Activated CD4-positive, CD25-positive, alpha-beta regulatory T cell treated with anti-CD3 and anti-CD28 coated beads, Interleukin-2, amount 50 U/mL, for 72 hours (primary cell): ENCODE results near the gene MYF6.
"Not testable (repeated sequence)": the region's sequence is repeated elsewhere in the genome, so short reads cannot be mapped to it uniquely, and the experiment has no call there.

ENCODE experiments used
- DNase-seq: peaks from one replicate; pipeline ENCODE4 v3.0.0; 2021

The MYF6 gene

DNA sequence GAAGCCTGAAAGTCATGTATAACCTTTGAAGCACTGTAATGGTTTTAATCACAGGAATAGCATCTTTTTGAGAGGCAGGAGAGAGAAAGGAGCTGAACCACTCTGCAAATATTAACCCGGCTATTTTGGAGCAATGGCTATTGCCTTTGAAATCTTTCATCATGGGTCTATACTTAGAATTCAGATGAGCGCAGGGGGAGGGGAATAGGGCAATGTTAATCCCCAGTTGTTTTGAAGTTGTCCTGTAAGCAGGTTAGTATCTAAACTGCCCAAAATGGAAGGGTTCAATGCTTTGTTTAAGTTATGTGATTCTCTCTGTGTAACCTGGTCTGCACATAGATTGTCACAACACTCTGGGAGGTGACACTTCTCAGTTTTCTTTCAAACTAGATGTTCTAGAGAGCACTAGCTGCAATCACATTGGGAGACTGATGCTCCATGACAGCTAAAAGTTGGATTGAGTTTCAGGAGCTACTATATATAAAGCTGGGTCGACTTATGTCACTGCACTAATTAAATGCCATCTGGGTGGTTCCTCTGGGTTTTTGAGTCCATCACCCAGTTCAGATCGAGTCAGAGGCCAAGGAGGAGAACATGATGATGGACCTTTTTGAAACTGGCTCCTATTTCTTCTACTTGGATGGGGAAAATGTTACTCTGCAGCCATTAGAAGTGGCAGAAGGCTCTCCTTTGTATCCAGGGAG lies at the start of gene MYF6:
Gene MYF6, plus strand, starts transcription at position 509 of the 704 bp plus-strand sequence. Its CDS starts 86 bp downstream, at position 595.
- DNase-seq = no peak

DNA sequence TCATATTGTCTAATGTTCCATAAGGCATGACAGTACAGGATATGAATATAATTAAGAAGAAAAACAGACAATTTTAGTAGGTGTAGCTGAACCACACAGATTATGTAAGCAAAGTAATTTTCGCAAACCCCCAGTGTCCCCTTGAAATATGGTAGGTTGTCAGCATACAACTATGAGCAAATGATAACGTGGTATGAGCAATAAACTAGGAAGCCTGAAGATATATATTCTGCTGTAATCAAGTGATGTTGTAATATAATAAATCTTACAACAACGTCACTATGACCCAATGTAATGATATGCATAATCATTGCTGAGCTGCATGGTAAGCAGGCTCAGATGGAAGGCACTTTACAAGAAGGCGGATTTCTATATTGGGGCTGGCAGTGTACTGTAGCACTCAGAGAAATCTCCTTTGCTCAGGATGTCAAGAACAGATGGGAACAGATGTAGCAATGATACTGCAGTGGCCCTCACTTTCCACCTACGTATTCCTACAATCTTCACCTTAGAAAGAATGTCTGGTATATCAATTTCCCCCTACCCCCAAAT lies 47.8 kb upstream of the MYF6 start:
- no peak for DNase-seq

DNA sequence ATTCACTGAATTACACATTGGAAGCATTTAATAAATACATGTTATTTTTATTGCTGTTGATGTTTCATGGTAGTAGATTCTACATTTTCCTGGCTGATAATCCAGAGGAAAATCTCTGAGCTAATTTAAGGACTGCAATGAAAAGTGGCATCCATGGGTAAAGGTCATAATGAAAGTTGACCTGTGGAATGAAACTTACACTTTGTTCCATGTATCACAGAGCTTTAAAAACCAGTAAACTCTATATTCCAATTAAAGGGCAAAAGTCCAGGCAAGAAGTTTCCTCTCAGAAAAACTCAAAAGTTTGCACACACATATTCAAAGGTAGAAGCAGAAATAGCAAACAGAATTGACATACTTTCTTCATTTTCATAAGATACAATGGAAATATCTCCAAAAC lies 44.8 kb upstream of the MYF6 start:
- no peak for DNase-seq

DNA sequence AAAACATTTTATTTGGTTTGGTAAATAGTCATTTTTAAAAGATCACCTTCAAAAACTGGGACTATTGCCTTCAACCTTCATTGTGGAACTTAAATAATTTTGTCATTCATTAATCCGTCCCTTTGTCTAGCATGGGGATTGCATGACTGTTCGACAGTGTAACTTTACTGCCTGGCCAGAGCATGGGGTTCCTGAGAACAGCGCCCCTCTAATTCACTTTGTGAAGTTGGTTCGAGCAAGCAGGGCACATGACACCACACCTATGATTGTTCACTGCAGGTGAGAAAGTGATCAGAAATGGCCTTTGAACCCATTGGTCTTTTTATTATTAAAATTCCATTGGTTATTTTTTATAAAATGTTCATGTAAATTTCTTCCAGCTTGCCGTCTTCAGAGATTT lies 37.2 kb upstream of the MYF6 start:
- no peak for DNase-seq

- DNase-seq = not testable (repeated sequence)
Measured at GRCh38 chr12:80676042-80676636, 31.3 kb upstream of the MYF6 start.

- DNase-seq = no peak
Measured at GRCh38 chr12:80676856-80677255, 30.6 kb upstream of the MYF6 start.

- DNase-seq = no peak
Measured at GRCh38 chr12:80677994-80678393, 29.4 kb upstream of the MYF6 start.

- DNase-seq = no peak
Measured at GRCh38 chr12:80679346-80680131, 27.9 kb upstream of the MYF6 start.

DNA sequence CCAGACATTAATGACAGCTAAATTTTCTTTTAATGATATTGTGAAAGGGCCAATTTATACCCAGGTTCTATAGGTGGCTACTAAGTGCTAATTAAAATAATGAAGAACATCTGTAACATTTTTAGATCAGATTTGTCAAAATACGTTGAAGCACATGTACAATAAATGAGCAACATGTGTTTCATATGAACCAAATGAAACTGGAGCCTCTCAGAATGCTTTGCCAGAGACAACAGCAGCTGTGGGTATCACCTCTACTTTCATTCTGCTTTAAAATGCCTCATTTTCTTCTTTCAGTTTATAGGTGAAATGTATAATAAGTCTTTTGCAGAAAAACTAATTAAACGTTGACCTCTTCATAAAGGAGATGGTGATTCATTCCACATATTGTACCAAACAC lies 26.1 kb upstream of the MYF6 start:
- DNase-seq = no peak

DNA sequence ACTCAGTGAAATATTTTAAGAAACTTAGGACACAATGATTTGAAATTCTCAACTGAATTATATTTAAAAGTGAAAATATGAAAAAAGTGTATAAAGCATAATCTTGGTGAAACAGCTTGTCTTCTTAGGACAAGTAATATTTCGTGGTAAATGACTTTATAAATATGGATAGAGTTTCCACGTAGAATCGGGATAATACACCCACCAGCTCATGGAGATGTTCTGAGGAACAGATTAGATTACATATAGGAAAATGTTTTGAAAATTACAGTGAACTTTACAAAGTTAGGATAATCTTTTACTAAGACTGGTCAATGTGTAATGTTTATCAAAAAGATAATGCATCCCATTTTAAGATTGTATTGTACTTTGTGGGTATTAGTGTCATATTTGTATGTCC lies 25.6 kb upstream of the MYF6 start:
- DNase-seq = no peak

DNA sequence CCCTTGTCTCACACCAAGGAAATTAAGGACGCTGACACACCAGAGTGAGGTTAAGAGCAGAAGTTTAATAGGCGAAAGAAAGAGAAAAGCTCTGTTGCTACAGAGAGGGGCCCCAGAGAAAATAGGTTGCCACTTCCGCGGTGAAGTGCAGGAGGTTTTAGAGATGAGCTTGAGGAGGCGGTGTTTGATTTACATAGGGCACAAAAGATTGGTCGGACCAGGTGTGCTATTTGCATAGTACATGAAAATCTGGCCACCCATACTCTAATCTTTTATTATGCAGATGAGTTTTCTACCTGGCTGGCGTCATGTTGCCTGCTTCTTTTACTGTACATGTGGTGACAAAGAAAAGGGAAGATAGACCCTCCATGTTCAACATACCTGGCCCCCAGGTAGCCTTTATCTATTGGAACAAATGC lies 23.3 kb upstream of the MYF6 start:
- no peak for DNase-seq

- DNase-seq = no peak
Measured at GRCh38 chr12:80690090-80690489, 17.3 kb upstream of the MYF6 start.

GRCh38 chr12:80690513-80690912 lies 16.9 kb upstream of the MYF6 start:
- no peak for DNase-seq

DNA sequence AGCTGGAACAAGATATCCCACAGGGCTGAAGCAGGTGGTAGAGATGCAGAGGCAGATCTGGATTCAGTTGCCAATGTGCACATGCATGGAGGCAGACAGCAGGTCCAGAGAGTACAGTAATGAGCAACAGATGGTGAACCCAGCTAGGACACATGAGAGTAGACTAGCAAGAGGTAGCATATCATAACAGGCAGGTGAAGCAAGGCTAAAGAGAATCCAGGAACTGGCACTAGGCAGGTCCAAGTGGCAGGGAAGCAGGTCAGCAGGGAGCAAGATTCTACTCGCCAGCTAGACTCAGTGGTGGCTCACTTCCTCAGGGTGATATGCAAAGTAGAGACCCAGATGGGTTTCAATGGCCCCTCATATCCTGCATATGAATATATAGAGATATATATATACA lies 15.3 kb upstream of the MYF6 start:
- no peak for DNase-seq

GRCh38 chr12:80697270-80697887 lies 10.1 kb upstream of the MYF6 start:
- DNase-seq = no peak

- DNase-seq = no peak
Measured at GRCh38 chr12:80698256-80698655, 9.2 kb upstream of the MYF6 start.

DNA sequence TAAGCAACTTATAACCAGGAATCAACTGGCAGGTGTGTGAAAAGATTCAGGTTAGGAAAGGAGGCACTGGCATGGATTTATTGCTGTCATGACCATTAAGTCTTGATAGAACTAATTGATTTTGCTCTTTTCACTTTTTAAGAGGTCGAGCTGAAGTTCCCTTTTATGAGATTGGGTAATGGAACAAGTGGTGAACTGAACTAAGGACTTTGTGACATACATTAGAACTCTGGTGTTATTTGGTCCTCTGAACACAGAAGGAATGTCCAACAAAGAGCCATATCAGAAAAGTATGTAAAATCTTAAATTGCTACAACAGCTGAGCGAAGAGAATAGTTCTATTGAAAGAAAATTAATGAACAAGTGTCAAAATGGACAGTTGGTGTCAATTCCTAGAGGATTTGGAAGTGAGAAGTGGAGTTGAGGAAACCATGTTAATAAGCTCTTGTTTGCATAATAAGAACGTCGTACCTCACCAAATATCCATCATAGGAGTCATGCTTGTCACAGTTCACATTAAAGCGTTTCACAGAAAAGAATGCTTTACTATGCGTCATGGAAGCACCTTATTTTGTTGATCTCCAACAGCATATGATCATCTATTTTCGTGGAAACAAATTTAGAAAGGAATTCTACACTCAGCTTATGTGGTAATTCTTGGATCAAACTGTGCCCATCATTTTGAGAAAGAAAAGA lies 8.4 kb upstream of the MYF6 start:
- no peak for DNase-seq

DNA sequence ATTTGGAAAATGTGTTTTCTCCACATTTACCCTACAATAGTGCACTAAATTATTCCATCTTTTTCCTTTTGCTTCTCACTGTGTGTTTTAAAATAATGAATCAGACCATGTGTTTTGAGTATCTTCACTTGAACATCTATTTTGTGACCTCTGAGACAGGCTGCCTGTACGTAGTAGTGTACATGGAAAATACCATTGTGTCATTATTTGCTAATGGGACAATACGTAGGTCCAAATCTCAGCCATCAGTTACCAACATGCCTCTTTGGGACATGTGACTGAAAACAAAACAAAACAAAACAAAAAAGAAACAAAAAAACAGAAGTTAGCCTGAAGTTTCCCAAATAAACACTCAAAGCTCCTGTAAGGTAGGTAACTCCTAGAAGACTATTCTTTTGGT lies 7.1 kb upstream of the MYF6 start:
- DNase-seq = no peak

DNA sequence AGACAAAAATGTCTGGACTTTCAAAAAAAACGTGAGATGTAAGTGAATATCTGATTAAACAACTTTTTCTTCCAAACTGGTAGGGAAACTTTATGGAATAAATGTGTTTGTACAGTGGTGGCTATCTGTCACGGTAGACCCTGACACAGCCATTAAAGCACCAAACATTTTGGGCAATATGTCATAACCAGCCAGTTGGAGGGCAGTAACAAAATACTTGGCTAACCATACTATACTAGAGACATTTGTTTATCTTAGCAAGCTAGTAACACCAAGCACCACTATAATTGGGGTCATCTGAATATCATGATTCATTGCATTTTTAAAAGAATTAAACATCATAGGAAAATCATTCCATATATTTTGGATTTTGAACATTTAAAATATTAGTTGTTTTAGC lies 6.0 kb upstream of the MYF6 start:
- DNase-seq = no peak

DNA sequence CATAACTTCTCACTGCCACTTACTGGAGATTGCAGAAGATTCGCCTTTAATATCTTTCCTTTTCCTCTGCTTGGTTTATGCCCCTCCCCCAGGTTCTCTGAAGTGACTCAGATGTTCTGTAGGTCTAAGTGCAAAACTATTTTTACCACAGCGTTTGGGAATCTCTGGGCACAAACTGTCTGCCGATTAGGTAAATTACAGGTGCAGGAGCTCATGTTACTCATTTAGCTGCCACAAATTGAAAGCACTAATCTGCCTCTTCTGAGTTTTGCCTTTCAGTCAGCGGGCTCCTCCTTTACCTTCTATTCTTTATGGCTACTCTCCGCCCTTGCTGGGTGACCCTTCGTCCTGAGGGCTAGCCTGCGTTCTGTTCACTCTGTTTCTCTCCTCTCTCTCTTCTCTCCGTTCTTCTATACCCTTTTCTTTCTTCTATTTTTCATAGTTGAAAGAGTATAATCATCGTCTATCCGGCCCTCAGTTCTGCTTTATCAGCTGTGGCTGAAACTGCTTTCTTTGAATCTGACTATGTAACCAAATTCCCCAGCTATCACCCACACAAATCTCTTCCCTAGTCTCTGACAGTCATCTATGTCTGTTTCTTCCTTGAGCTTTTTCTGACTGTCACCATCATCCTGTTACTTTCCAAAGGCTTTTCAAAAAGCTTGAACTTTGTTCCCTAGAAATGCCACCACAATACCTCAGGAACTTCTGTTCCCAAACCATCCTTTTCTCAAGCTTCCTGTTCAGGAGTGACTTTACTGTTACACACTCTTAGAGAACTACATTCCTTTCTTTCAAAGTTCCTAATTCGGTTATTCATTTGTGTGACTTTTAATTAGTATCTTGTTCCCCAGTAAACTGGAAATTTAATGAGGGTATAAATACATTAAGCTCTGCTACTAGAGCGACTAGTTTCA lies 4.3 kb upstream of the MYF6 start:
- DNase-seq = no peak

DNA sequence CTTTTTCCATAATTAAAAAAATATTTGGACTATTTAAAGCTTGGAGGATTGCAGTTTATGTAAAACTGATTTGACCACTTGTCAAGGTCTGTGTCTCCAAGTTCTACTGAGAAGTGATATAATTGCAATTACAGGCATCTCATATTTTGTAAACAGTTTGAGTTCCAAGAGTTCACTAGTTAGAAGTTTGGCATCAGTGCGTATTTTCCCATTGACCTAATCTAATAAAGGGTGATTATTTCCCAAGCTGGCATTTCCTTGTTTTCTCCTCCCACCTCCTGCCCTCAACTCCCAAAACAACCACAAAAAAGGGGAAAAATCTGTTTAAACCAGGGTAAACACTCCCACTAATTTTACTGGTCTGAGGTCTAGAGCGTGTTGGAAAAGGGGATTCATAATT lies 3.0 kb upstream of the MYF6 start:
- no peak for DNase-seq

GRCh38 chr12:80707830-80708258 lies 410 bp downstream of the MYF6 start:
- DNase-seq = no peak
